GM12874 (cell line): ENCODE results near the gene ARPC2.

Source experiments
- CTCF ChIP-seq: IDR thresholded peaks from 2 replicates; pipeline ENCODE4 v1.5.1; 2011; ENCODE audit warnings: low read depth, mild to moderate bottlenecking, control low read depth, low read length, moderate library complexity; ENCODE audit not compliant: insufficient read depth

Gene ARPC2

DNA sequence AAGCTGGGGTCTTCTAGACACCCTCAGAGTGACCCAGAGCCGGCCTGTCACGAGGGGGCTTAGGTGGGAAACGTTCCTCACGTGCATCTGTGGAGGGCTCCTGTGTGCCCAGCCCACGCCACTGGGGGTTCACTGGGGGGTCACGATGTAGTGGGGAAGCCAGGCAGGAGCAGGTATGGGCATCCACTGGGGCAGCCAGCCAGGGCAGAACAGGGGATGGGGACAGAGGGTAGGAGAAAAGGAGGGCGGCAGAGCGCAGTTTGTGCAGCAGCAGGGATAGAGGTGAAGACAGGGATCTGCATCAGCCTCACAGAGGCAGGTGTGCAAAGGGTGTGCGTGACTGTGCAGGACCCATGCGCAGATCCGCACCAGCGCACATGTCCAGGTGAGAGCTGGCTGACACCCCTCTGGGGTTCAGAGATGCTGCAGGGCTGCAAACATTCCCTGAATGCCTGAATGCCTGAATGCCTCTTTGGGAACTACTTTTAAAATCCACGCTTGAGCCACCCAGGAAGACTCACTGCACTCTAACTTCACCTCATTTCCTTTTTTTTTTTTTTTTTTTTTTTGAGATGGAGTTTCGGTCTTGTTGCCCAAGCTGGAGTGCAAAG, 63.4 kb downstream of the ARPC2 start:
- no peak for TF ChIP-seq CTCF

DNA sequence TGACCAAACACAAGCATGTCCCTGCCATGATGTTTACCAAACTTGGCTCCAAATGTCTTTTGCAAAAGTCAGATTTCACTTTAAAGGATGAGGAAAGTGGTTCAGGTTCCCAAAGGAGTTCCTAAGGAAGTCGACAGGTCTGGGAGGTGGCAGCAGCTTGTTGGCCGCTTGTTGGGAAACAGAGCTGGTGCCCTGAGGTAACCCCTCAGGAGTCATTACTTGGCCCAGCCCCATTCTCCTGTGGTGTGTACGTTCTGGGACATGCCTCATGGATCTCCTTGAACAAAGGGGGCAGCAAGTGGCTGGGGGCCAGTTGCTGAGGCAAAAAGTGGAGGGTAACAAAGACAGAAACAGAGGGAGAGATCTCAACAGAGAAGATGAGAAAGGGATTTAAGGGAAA, 64.5 kb downstream of the ARPC2 start:
- TF ChIP-seq CTCF: no peak

DNA sequence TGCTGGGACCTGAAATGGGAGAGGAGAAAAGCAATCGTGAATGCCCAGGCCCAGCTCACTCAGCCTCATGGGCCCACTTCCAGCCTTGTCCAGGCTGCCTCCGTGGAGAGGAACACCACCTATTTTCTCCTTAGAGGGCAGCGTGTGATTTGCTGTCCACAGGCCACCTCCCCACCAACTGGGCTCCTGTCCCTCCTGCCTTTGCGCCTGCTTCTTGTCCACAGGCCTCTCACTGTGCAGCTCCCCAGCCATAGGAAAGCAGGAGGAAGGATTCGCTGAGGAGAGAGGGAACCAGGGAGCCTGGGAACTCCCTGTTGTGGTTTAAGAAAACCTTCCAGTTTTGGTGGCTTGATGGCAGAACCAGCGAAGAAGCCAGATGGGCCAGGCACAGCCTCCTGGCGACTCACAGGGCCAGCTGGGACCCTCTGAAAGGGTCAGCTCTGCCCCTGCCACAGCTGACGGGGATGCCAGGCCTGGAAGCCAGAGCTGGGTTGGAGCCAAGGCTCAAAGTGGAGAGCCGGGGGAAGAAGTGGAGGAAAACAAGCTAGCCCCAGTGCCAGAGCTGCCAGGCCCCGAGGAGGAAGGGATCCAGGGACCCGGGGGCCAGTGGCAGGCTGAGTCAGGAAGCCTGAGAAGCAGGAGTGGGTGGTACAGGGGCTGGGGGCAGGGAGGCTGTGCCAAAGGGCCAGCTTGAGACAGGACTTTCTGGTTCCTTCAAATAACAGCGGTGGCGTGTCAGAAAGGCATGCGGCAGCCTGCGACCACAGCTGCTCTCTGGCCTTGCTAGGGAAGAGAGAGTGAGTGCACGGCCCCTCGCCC, 65.4 kb downstream of the ARPC2 start:
- TF ChIP-seq CTCF: no peak

- no peak for TF ChIP-seq CTCF
Observed at GRCh38 chr2:218284106-218284811, 67.3 kb downstream of the ARPC2 start.

DNA sequence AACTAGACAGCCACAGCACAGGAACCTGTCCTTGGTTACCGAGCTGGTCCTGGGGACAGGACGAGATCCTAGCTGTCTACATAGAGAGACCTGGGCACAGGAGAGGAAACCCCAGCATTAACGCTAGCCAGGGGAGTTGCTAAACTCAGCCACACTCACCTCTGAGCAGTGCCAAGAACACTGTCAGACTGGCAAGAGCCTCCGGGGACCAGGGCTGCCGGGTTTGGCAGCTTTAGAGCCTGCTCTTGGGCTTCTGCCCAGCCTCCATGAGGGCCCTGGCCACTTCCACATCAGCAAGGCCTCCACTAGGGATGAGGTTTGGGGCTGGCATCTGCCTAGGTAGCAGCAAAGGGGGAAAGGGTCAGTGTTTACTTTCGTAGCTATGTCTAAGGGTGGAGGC, 68.6 kb downstream of the ARPC2 start:
- no peak for TF ChIP-seq CTCF

DNA sequence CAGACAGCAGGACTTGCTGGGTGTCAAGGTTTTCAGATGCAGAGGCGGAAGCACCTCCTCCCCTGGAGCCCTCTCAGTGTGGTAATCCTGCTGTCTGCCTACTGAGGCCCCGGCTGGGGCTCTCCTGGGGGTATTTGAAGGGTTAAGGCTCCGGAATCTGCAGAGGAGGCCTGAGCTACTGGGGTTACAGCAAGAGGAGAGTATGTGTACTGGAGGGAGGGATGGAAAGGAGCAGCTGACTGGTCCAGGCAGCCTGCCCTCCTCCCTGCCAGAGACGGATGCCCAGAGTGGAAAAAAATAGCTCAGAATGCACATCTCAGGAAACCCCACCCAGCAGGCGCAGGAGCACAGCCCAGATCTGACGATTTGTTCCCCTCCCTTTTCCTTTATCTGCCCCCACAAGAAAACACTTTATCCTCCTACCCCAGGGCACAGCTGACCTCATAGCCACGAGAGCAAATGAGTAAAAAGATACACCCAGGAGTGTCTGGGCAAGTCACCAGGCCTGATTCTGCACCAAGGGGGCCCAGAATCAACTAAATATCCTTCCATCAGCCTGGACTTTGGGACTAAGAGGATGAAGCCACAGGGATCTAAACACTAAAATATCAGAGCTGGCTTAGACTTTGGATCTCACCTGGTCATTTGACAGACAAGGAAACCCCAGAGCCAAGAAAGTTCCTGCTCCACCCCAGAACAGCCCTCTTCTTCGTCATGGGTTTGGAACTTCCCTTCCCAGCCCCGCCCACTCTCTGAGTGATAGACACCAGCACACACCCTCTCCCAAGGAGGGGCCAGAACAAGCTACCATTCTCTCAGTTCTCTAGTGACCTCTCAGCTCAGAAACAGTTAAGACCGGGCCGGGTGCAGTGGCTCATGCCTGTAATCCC, 69.8 kb downstream of the ARPC2 start:
- no peak for TF ChIP-seq CTCF
